ENCODE measurements around the gene BIN1. TPM values are rescaled to one million over a fixed set of nuclear protein-coding genes. Genes with fewer than 3 reads are reported as not detected.

Gene BIN1
- total RNA-seq, 4 donors from 2014 or later = 33.3 to 39.7 (median 38.4) TPM

GRCh38 chr2:127134235-127134634 lies 27.3 kb upstream of the BIN1 start:
- intact Hi-C loops (cut with DNase I; ENCODE audit: low total_unique reads) = no loop called here

GRCh38 chr2:127133793-127134192 lies 26.8 kb upstream of the BIN1 start:
- Histone ChIP-seq H3K36me3 (no peaks in the 10 kb centered on the region), H3K9me3 (no peaks in the 10 kb centered on the region), H3K27ac (no peak overlapping the region), H3K27me3 (no peaks in the 10 kb centered on the region), H3K4me3 (no peak overlapping the region), H3K4me1 (peaks cover 0 to 9% (median 0%) of the 10 kb centered on the region in 4 donors)
- DNase-seq = no peak
- in situ Hi-C loops (cut with MboI; ENCODE audit: low pct_ligation_motif_present in 1 of 4, low pct_unique_long_range_greater_than_20kb in 1 of 4, low sequenced_read_pairs in 3 of 4) (no loop called here), intact Hi-C loops (cut with DNase I; ENCODE audit: low total_unique reads) (no loop called here)
- TF ChIP-seq POLR2A (IDR thresholded peaks at IDR 0.05) = no peak
- 92 to 100% methylated on average over 1 to 2 of the region's 2 CpGs for WGBS, 2 donors (ENCODE audit: low coverage in 1 of 2)

More at GRCh38 chr2:127134235-127134634, 27.3 kb upstream of the BIN1 start:
- no peaks in the 10 kb centered on the region for H3K9me3 ChIP-seq
- no peak for DNase-seq
- no peaks in the 10 kb centered on the region for H3K36me3 ChIP-seq
- no peak overlapping the region for H3K27ac ChIP-seq
- H3K4me1 ChIP-seq = peaks cover 0 to 5% (median 0%) of the 10 kb centered on the region in 4 donors
- in situ Hi-C loops (cut with MboI; ENCODE audit: low pct_ligation_motif_present in 1 of 4, low pct_unique_long_range_greater_than_20kb in 1 of 4, low sequenced_read_pairs in 3 of 4) = no loop called here
- no peak overlapping the region for H3K4me3 ChIP-seq
- 80 to 93% methylated on average over 3 to 4 of the region's 4 CpGs for WGBS, 2 donors (ENCODE audit: low coverage in 1 of 2)
- no peaks in the 10 kb centered on the region for H3K27me3 ChIP-seq
- TF ChIP-seq EP300 (IDR thresholded peaks at IDR 0.05; ENCODE audit: low read depth) = no peak
- no peak for TF ChIP-seq POLR2AphosphoS5 (IDR thresholded peaks at IDR 0.05)
- no peak for TF ChIP-seq POLR2A (IDR thresholded peaks at IDR 0.05)
- no peak for TF ChIP-seq CTCF (IDR thresholded peaks at IDR 0.05)

- Histone ChIP-seq H3K36me3 (no peaks in the 10 kb centered on the region), H3K4me3 (no peak overlapping the region), H3K4me1 (peaks cover 0 to 10% (median 2%) of the 10 kb centered on the region in 4 donors), H3K27me3 (no peaks in the 10 kb centered on the region), H3K9me3 (no peaks in the 10 kb centered on the region), H3K27ac (no peak overlapping the region)
- TF ChIP-seq CTCF (IDR thresholded peaks at IDR 0.05) (no peak), EP300 (IDR thresholded peaks at IDR 0.05; ENCODE audit: low read depth) (no peak), POLR2AphosphoS5 (IDR thresholded peaks at IDR 0.05) (no peak), POLR2A (IDR thresholded peaks at IDR 0.05) (no peak)
- no peak for DNase-seq
- in situ Hi-C loops (cut with MboI; ENCODE audit: low pct_ligation_motif_present in 1 of 4, low pct_unique_long_range_greater_than_20kb in 1 of 4, low sequenced_read_pairs in 3 of 4) (no loop called here), intact Hi-C loops (cut with DNase I; ENCODE audit: low total_unique reads) (no loop called here)
- WGBS, 2 donors (ENCODE audit: low coverage in 1 of 2) = 82 to 86% methylated on average over 4 of the region's 4 CpGs
Measured at GRCh38 chr2:127130421-127130820, 23.5 kb upstream of the BIN1 start.

GRCh38 chr2:127129937-127130336 lies 23.0 kb upstream of the BIN1 start:
- no peak overlapping the region for H3K27ac ChIP-seq
- H3K9me3 ChIP-seq = no peaks in the 10 kb centered on the region
- no peak overlapping the region for H3K4me3 ChIP-seq
- in situ Hi-C loops (cut with MboI; ENCODE audit: low pct_ligation_motif_present in 1 of 4, low pct_unique_long_range_greater_than_20kb in 1 of 4, low sequenced_read_pairs in 3 of 4) = no loop called here
- H3K4me1 ChIP-seq = peaks cover 0 to 10% (median 2%) of the 10 kb centered on the region in 4 donors
- 77 to 83% methylated on average over 3 to 11 of the region's 11 CpGs for WGBS, 2 donors (ENCODE audit: low coverage in 1 of 2)
- no peak for DNase-seq
- intact Hi-C loops (cut with DNase I; ENCODE audit: low total_unique reads) = no loop called here
- TF ChIP-seq POLR2A (IDR thresholded peaks at IDR 0.05) (no peak), EP300 (IDR thresholded peaks at IDR 0.05; ENCODE audit: low read depth) (no peak), CTCF (IDR thresholded peaks at IDR 0.05) (no peak), POLR2AphosphoS5 (IDR thresholded peaks at IDR 0.05) (no peak)
- no peaks in the 10 kb centered on the region for H3K36me3 ChIP-seq
- H3K27me3 ChIP-seq = no peaks in the 10 kb centered on the region

- in situ Hi-C loops (cut with MboI; ENCODE audit: low pct_ligation_motif_present in 1 of 4, low pct_unique_long_range_greater_than_20kb in 1 of 4, low sequenced_read_pairs in 3 of 4) = no loop called here
- TF ChIP-seq POLR2AphosphoS5 (IDR thresholded peaks at IDR 0.05) (peak in 1 of 3 donors; percentile 34), CTCF (IDR thresholded peaks at IDR 0.05) (no peak)
Measured at GRCh38 chr2:127128445-127128904, 21.5 kb upstream of the BIN1 start.

More at GRCh38 chr2:127128445-127128904, 21.5 kb upstream of the BIN1 start:
- intact Hi-C loops (cut with DNase I; ENCODE audit: low total_unique reads) = no loop called here
- H3K27me3 ChIP-seq = no peaks in the 10 kb centered on the region
- DNase-seq = peak; percentile 78
- H3K36me3 ChIP-seq = no peaks in the 10 kb centered on the region
- H3K4me1 ChIP-seq = peaks cover 0 to 10% (median 2%) of the 10 kb centered on the region in 4 donors
- peak overlapping the region in 2 of 4 donors; percentile 13 to 14 for H3K4me3 ChIP-seq
- 31% methylated on average over 2 to 8 of the region's 8 CpGs for WGBS, 2 donors (ENCODE audit: low coverage in 1 of 2)
- H3K9me3 ChIP-seq = no peaks in the 10 kb centered on the region
- peak overlapping the region; percentile 38 to 56 (median 45) for H3K27ac ChIP-seq

Measured in transverse colon (tissue), 4 donors.